Gastroesophageal sphincter (tissue), 4 donors: ENCODE data around the gene CIITA. TPM values are rescaled to one million over a fixed set of nuclear protein-coding genes. Genes with fewer than 3 reads are reported as not detected.

Experiments
- ATAC-seq: fragments of 150-250 bp; one replicate; pipeline ENCODE4 v1.9.1; 2016; ENCODE audit warnings: mild to moderate bottlenecking, moderate library complexity
- H3K27ac ChIP-seq, 4 donors: fragments of 200-600 bp; sonication (generic) in 3 of 4; 1 replicate in 3 of 4; 2 replicates in 1 of 4; pipeline ENCODE4 v1.5.1; 2016 to 2019
- H3K27me3 ChIP-seq: fragments of 200-600 bp; sonication (generic); one replicate; pipeline ENCODE4 v1.5.1; 2019
- H3K36me3 ChIP-seq, 2 donors: fragments of 200-600 bp; sonication (generic); one replicate each; pipeline ENCODE4 v1.5.1; 2019; ENCODE audit warnings: control low read depth in 1 of 2
- H3K4me1 ChIP-seq, 3 donors: fragments of 200-600 bp; sonication (generic); 1 replicate in 2 of 3; 2 replicates in 1 of 3; pipeline ENCODE4 v1.5.1; 2016 to 2019; ENCODE audit warnings: control low read depth in 2 of 3
- H3K4me3 ChIP-seq, 2 donors: fragments of 200-600 bp; sonication (generic); one replicate each; pipeline ENCODE4 v1.5.1; 2019; ENCODE audit warnings: mild to moderate bottlenecking in 1 of 2, moderate library complexity in 1 of 2
- H3K9me3 ChIP-seq, 3 donors: fragments of 200-600 bp; sonication (generic); one replicate each; pipeline ENCODE4 v1.5.1; 2017 to 2019; ENCODE audit warnings: control low read depth in 2 of 3
- CTCF ChIP-seq, 4 experiments: fragments of 200-600 bp in 2 of 4; fragments of 450-650 bp in 2 of 4; sonication (generic) in 1 of 4; IDR thresholded peaks; one replicate each; pipeline ENCODE4 v1.5.1; 2017 to 2019; ENCODE audit warnings: antibody characterized with exemption in 4 of 4, mild to moderate bottlenecking in 2 of 4, moderate library complexity in 2 of 4
- EP300 ChIP-seq: sonication (generic); formaldehyde crosslinking; IDR thresholded peaks from one replicate; pipeline ENCODE4 v1.6.1; 2017; ENCODE audit warnings: antibody characterized with exemption, mild to moderate bottlenecking
- POLR2A ChIP-seq, 2 donors: fragments of 450-650 bp; IDR thresholded peaks; one replicate each; pipeline ENCODE4 v1.6.1; 2017; ENCODE audit warnings: antibody characterized with exemption in 2 of 2, mild to moderate bottlenecking in 2 of 2, moderate library complexity in 1 of 2
- POLR2AphosphoS5 ChIP-seq: sonication (generic); formaldehyde crosslinking; IDR thresholded peaks from one replicate; pipeline ENCODE4 v1.6.1; 2017; ENCODE audit warnings: antibody characterized with exemption
- WGBS, 2 donors: methylation state at CpG; one replicate each; pipeline ENCODE4 v1.1.5; 2018; ENCODE audit warnings: low coverage in 1 of 2; 5-methylcytosine and 5-hydroxymethylcytosine counted together
- total RNA-seq, 4 donors: library from RNA; depleted of rRNA; stranded (reverse); fragments of >200 nt; gene quantifications; one replicate each; pipeline ENCODE4 v1.1.0, GENCODE V29; 2016

Gene CIITA
- total RNA-seq, 4 donors from 2014 or later, result 4.3 to 26.5 (median 7.4) TPM

- Histone ChIP-seq H3K9me3 (no peaks in the 10 kb centered on the region), H3K4me3 (no peak overlapping the region), H3K4me1 (peaks cover 0 to 24% (median 0%) of the 10 kb centered on the region in 3 donors), H3K27ac (peak overlapping the region in 2 of 4 donors; percentile 22 to 63), H3K27me3 (peaks cover 60% of the 10 kb centered on the region), H3K36me3 (no peaks in the 10 kb centered on the region)
- ATAC-seq, result no peak
- WGBS, 2 donors, result 71% methylated on average over 2 of the region's 5 CpGs; no CpG with 5 or more reads in 1 of the 2 donors
- TF ChIP-seq CTCF (IDR thresholded peaks at IDR 0.05) (no peak), POLR2AphosphoS5 (no peak), EP300 (no peak), POLR2A (IDR thresholded peaks at IDR 0.05) (no peak)
These were observed 6.2 kb upstream of the CIITA start for GRCh38 chr16:10870808-10871156.

GRCh38 chr16:10871157-10871991 lies 5.6 kb upstream of the CIITA start:
- WGBS, 2 donors, result 44 to 51% methylated on average over 4 to 9 of the region's 10 CpGs
- H3K4me1 ChIP-seq, result peaks cover 0 to 19% (median 0%) of the 10 kb centered on the region in 3 donors
- peak overlapping the region in 3 of 4 donors; percentile 22 to 63 (median 55) for H3K27ac ChIP-seq
- no peaks in the 10 kb centered on the region for H3K36me3 ChIP-seq
- TF ChIP-seq POLR2A (IDR thresholded peaks at IDR 0.05), result no peak
- peak; percentile 64 for ATAC-seq
- H3K9me3 ChIP-seq, result no peaks in the 10 kb centered on the region
- no peak overlapping the region for H3K4me3 ChIP-seq
- peaks cover 60% of the 10 kb centered on the region for H3K27me3 ChIP-seq

GRCh38 chr16:10876315-10876714 lies 687 bp upstream of the CIITA start:
- no peaks in the 10 kb centered on the region for H3K9me3 ChIP-seq
- TF ChIP-seq CTCF (IDR thresholded peaks at IDR 0.05) (no peak), EP300 (no peak), POLR2AphosphoS5 (no peak), POLR2A (IDR thresholded peaks at IDR 0.05) (no peak)
- WGBS, 2 donors, result 80% methylated on average over 1 to 2 of the region's 2 CpGs
- peaks cover 91% of the 10 kb centered on the region for H3K27me3 ChIP-seq
- peaks cover 0 to 22% (median 7%) of the 10 kb centered on the region in 3 donors for H3K4me1 ChIP-seq
- H3K27ac ChIP-seq, result no peak overlapping the region
- no peak overlapping the region for H3K4me3 ChIP-seq
- H3K36me3 ChIP-seq, result no peaks in the 10 kb centered on the region
- ATAC-seq, result no peak

- Histone ChIP-seq H3K4me1 (peaks cover 0 to 22% (median 7%) of the 10 kb centered on the region in 3 donors), H3K9me3 (no peaks in the 10 kb centered on the region), H3K27me3 (peaks cover 91% of the 10 kb centered on the region), H3K4me3 (peak overlapping the region in 1 of 2 donors; percentile 16), H3K36me3 (no peaks in the 10 kb centered on the region), H3K27ac (peak overlapping the region in 2 of 4 donors; percentile 14 to 43)
- WGBS, 2 donors, result 33% methylated on average over 1 of the region's 8 CpGs; no CpG with 5 or more reads in 1 of the 2 donors
- TF ChIP-seq CTCF (IDR thresholded peaks at IDR 0.05), result no peak
- no peak for TF ChIP-seq POLR2AphosphoS5
- TF ChIP-seq POLR2A (IDR thresholded peaks at IDR 0.05), result no peak
- no peak for TF ChIP-seq EP300
- no peak for ATAC-seq
These were observed 507 bp downstream of the CIITA start for GRCh38 chr16:10877472-10877946.

- peaks cover 98% of the 10 kb centered on the region for H3K27me3 ChIP-seq
- no peak for TF ChIP-seq CTCF (IDR thresholded peaks at IDR 0.05)
- no peak for TF ChIP-seq POLR2A (IDR thresholded peaks at IDR 0.05)
- TF ChIP-seq EP300, result no peak
- peak overlapping the region; percentile 33 to 62 for H3K4me3 ChIP-seq
- peak overlapping the region in 2 of 4 donors; percentile 49 to 50 for H3K27ac ChIP-seq
- ATAC-seq, result no peak
- H3K9me3 ChIP-seq, result no peaks in the 10 kb centered on the region
- no CpG with 5 or more reads among the region's 4 CpGs for WGBS, 2 donors
- no peaks in the 10 kb centered on the region for H3K36me3 ChIP-seq
- peaks cover 0 to 27% (median 7%) of the 10 kb centered on the region in 3 donors for H3K4me1 ChIP-seq
These were observed 1.3 kb downstream of the CIITA start for GRCh38 chr16:10878328-10878643.
